Activated CD4-positive, alpha-beta memory T cell treated with anti-CD3 and anti-CD28 coated beads, Interleukin-2, amount 10 ng/mL, durations not matched to agents 7 days and 5 days (primary cell): Measurements from ENCODE around the gene PROS1. TPM values are rescaled to one million over a fixed set of nuclear protein-coding genes. Genes with fewer than 3 reads are reported as not detected.
"Not testable (repeated sequence)": the region's sequence is repeated elsewhere in the genome, so short reads cannot be mapped to it uniquely, and the experiment has no call there.

Experiments used
- CTCF ChIA-PET: fragments of 350-600 bp; sonication (Branson Sonifier 250); formaldehyde crosslinking; loops from one replicate; lab custom pipeline; 2021; ENCODE audit warnings: antibody characterized with exemption, inconsistent platforms; lab: Charles Lee
- POLR2A ChIA-PET: fragments of 350-600 bp; sonication (Branson Sonifier 250); formaldehyde crosslinking; loops from one replicate; lab custom pipeline; 2021; ENCODE audit warnings: antibody characterized with exemption; lab: Charles Lee
- DNase-seq: peaks from one replicate; pipeline ENCODE4 v3.0.0-alpha.2; 2020
- H3K27ac Mint-ChIP-seq: one replicate; pipeline ENCODE4 v1.8.0; 2021; ENCODE audit warnings: mild to moderate bottlenecking, mixed read lengths
- H3K27me3 Mint-ChIP-seq: one replicate; pipeline ENCODE4 v1.8.0; 2021; ENCODE audit warnings: mixed read lengths
- H3K36me3 Mint-ChIP-seq: one replicate; pipeline ENCODE4 v1.8.0; 2021; ENCODE audit warnings: low read depth, mixed read lengths
- H3K4me1 Mint-ChIP-seq: one replicate; pipeline ENCODE4 v1.8.0; 2021; ENCODE audit warnings: mixed read lengths
- H3K4me3 Mint-ChIP-seq: one replicate; pipeline ENCODE4 v1.8.0; 2021; ENCODE audit warnings: mild to moderate bottlenecking, mixed read lengths
- H3K9me3 Mint-ChIP-seq: one replicate; pipeline ENCODE4 v1.8.0; 2021; ENCODE audit warnings: mixed read lengths
- total RNA-seq, 2 experiments: library from RNA; stranded (reverse); gene quantifications; one replicate each; pipeline ENCODE4 v1.2.3, GENCODE V29; 2021

The PROS1 gene
- total RNA-seq, 2 experiments from 2014 or later, result 0.35 to 0.50 TPM

GRCh38 chr3:93962798-93963197 lies 10.9 kb downstream of the PROS1 start:
- CTCF ChIA-PET, result no interaction called here
- DNase-seq, result no peak
- Mint-ChIP-seq H3K9me3 (peaks cover 3% of the 10 kb centered on the region), H3K27ac (no peak overlapping the region), H3K27me3 (peaks cover 7% of the 10 kb centered on the region), H3K4me1 (no peaks in the 10 kb centered on the region), H3K4me3 (no peak overlapping the region), H3K36me3 (no peaks in the 10 kb centered on the region)
- POLR2A ChIA-PET, result no interaction called here

GRCh38 chr3:93961489-93961888 lies 12.2 kb downstream of the PROS1 start:
- no peak for DNase-seq
- H3K4me3 Mint-ChIP-seq, result no peak overlapping the region
- ChIA-PET POLR2A (no interaction called here), CTCF (interaction anchor here (0.5 kb wide), 1 partner anchor 127 kb away, joined by 3 read pairs; no protein-coding TSS in a partner anchor)
- H3K9me3 Mint-ChIP-seq, result peaks cover 3% of the 10 kb centered on the region
- no peaks in the 10 kb centered on the region for H3K4me1 Mint-ChIP-seq
- peaks cover 7% of the 10 kb centered on the region for H3K27me3 Mint-ChIP-seq
- H3K27ac Mint-ChIP-seq, result no peak overlapping the region
- no peaks in the 10 kb centered on the region for H3K36me3 Mint-ChIP-seq

GRCh38 chr3:93961026-93961425 lies 12.7 kb downstream of the PROS1 start:
- Mint-ChIP-seq H3K4me3 (no peak overlapping the region), H3K27me3 (peaks cover 7% of the 10 kb centered on the region), H3K36me3 (no peaks in the 10 kb centered on the region), H3K4me1 (no peaks in the 10 kb centered on the region), H3K9me3 (peaks cover 2% of the 10 kb centered on the region), H3K27ac (no peak overlapping the region)
- no peak for DNase-seq
- ChIA-PET CTCF (interaction anchor here (0.5 kb wide), 1 partner anchor 127 kb away, joined by 3 read pairs; no protein-coding TSS in a partner anchor), POLR2A (no interaction called here)

GRCh38 chr3:93949958-93950357 lies 23.7 kb downstream of the PROS1 start:
- DNase-seq, H3K27me3 Mint-ChIP-seq, CTCF ChIA-PET, H3K4me1 Mint-ChIP-seq, H3K36me3 Mint-ChIP-seq, H3K4me3 Mint-ChIP-seq, POLR2A ChIA-PET, H3K27ac Mint-ChIP-seq: not testable (repeated sequence)
- peaks cover 11% of the 10 kb centered on the region for H3K9me3 Mint-ChIP-seq

GRCh38 chr3:93937485-93937884 lies 36.2 kb downstream of the PROS1 start:
- POLR2A ChIA-PET, H3K9me3 Mint-ChIP-seq, DNase-seq, CTCF ChIA-PET, H3K27me3 Mint-ChIP-seq, H3K36me3 Mint-ChIP-seq, H3K4me1 Mint-ChIP-seq, H3K4me3 Mint-ChIP-seq, H3K27ac Mint-ChIP-seq: not testable (repeated sequence)

- Mint-ChIP-seq H3K36me3 (no peaks in the 10 kb centered on the region), H3K4me1 (no peaks in the 10 kb centered on the region), H3K27ac (no peak overlapping the region), H3K27me3 (no peaks in the 10 kb centered on the region), H3K4me3 (no peak overlapping the region), H3K9me3 (no peaks in the 10 kb centered on the region)
- no peak for DNase-seq
- ChIA-PET POLR2A (no interaction called here), CTCF (no interaction called here)
These were observed 37.1 kb downstream of the PROS1 start for GRCh38 chr3:93936549-93936948.

- ChIA-PET POLR2A (no interaction called here), CTCF (no interaction called here)
These were observed 39.2 kb downstream of the PROS1 start for GRCh38 chr3:93934366-93935046.

GRCh38 chr3:93931597-93932229 lies 42.0 kb downstream of the PROS1 start:
- no peaks in the 10 kb centered on the region for H3K4me1 Mint-ChIP-seq
- ChIA-PET CTCF (no interaction called here), POLR2A (no interaction called here)
- H3K27ac Mint-ChIP-seq, result no peak overlapping the region
- H3K9me3 Mint-ChIP-seq, result no peaks in the 10 kb centered on the region
- no peak for DNase-seq
- H3K4me3 Mint-ChIP-seq, result no peak overlapping the region
- no peaks in the 10 kb centered on the region for H3K36me3 Mint-ChIP-seq
- no peaks in the 10 kb centered on the region for H3K27me3 Mint-ChIP-seq

More at GRCh38 chr3:93934366-93935046, 39.2 kb downstream of the PROS1 start:
- H3K36me3 Mint-ChIP-seq, result no peaks in the 10 kb centered on the region
- H3K4me1 Mint-ChIP-seq, result no peaks in the 10 kb centered on the region
- no peak for DNase-seq
- H3K4me3 Mint-ChIP-seq, result no peak overlapping the region
- no peaks in the 10 kb centered on the region for H3K9me3 Mint-ChIP-seq
- H3K27ac Mint-ChIP-seq, result no peak overlapping the region
- no peaks in the 10 kb centered on the region for H3K27me3 Mint-ChIP-seq

- Mint-ChIP-seq H3K4me1 (no peaks in the 10 kb centered on the region), H3K27ac (no peak overlapping the region), H3K9me3 (no peaks in the 10 kb centered on the region), H3K27me3 (no peaks in the 10 kb centered on the region), H3K4me3 (no peak overlapping the region), H3K36me3 (no peaks in the 10 kb centered on the region)
- POLR2A ChIA-PET, result no interaction called here
- CTCF ChIA-PET, result no interaction called here
- no peak for DNase-seq
These were observed 43.7 kb downstream of the PROS1 start for GRCh38 chr3:93930041-93930440.

GRCh38 chr3:93926789-93927188 lies 46.9 kb downstream of the PROS1 start:
- peaks cover under 1% of the 10 kb centered on the region for H3K27me3 Mint-ChIP-seq
- DNase-seq, result no peak
- H3K27ac Mint-ChIP-seq, result no peak overlapping the region
- no peaks in the 10 kb centered on the region for H3K4me1 Mint-ChIP-seq
- ChIA-PET CTCF (no interaction called here), POLR2A (no interaction called here)
- H3K9me3 Mint-ChIP-seq, result no peaks in the 10 kb centered on the region
- H3K36me3 Mint-ChIP-seq, result no peaks in the 10 kb centered on the region
- no peak overlapping the region for H3K4me3 Mint-ChIP-seq

- H3K4me1 Mint-ChIP-seq, result no peaks in the 10 kb centered on the region
- no peak overlapping the region for H3K4me3 Mint-ChIP-seq
- H3K36me3 Mint-ChIP-seq, result no peaks in the 10 kb centered on the region
- no peak overlapping the region for H3K27ac Mint-ChIP-seq
- ChIA-PET CTCF (no interaction called here), POLR2A (no interaction called here)
- no peaks in the 10 kb centered on the region for H3K9me3 Mint-ChIP-seq
- no peak for DNase-seq
- peaks cover 3% of the 10 kb centered on the region for H3K27me3 Mint-ChIP-seq
These were observed 49.2 kb downstream of the PROS1 start for GRCh38 chr3:93924491-93924890.

- CTCF ChIA-PET, result no interaction called here
- H3K27me3 Mint-ChIP-seq, result peaks cover 3% of the 10 kb centered on the region
- H3K4me1 Mint-ChIP-seq, result no peaks in the 10 kb centered on the region
- no peak overlapping the region for H3K4me3 Mint-ChIP-seq
- no peak for DNase-seq
- H3K27ac Mint-ChIP-seq, result no peak overlapping the region
- no peaks in the 10 kb centered on the region for H3K9me3 Mint-ChIP-seq
- POLR2A ChIA-PET, result no interaction called here
- no peaks in the 10 kb centered on the region for H3K36me3 Mint-ChIP-seq
These were observed 50.7 kb downstream of the PROS1 start for GRCh38 chr3:93923006-93923405.

- CTCF ChIA-PET, H3K4me1 Mint-ChIP-seq, DNase-seq, POLR2A ChIA-PET, H3K36me3 Mint-ChIP-seq, H3K27ac Mint-ChIP-seq, H3K4me3 Mint-ChIP-seq, H3K9me3 Mint-ChIP-seq, H3K27me3 Mint-ChIP-seq: not testable (repeated sequence)
These were observed 56.1 kb downstream of the PROS1 start for GRCh38 chr3:93917546-93918029.

GRCh38 chr3:93913623-93914022 lies 60.1 kb downstream of the PROS1 start:
- H3K4me1 Mint-ChIP-seq, H3K9me3 Mint-ChIP-seq, H3K4me3 Mint-ChIP-seq, H3K27ac Mint-ChIP-seq, H3K27me3 Mint-ChIP-seq, POLR2A ChIA-PET, DNase-seq, CTCF ChIA-PET, H3K36me3 Mint-ChIP-seq: not testable (repeated sequence)
